Loucy (cell line): ENCODE data around the gene BPIFB4.

ENCODE experiments used
- H2AFZ ChIP-seq: fragments of 200-600 bp; sonication (generic); 2 replicates; pipeline ENCODE4 v1.6.0; 2016; ENCODE audit warnings: antibody characterized with exemption, mild to moderate bottlenecking, low read length, moderate library complexity
- H3F3A ChIP-seq: fragments of 200-600 bp; 2 replicates; pipeline ENCODE4 v1.6.0; 2016; ENCODE audit warnings: antibody characterized with exemption, low read depth, mild to moderate bottlenecking
- H3K27me3 ChIP-seq: fragments of 200-600 bp; sonication (generic); 2 replicates; pipeline ENCODE4 v1.6.1; 2014; ENCODE audit warnings: low read length, mild to moderate bottlenecking; ENCODE audit not compliant: insufficient read depth, poor library complexity, severe bottlenecking
- H3K36me3 ChIP-seq: fragments of 200-600 bp; sonication (generic); 2 replicates; pipeline ENCODE4 v1.6.1; 2016; ENCODE audit warnings: low read length; ENCODE audit not compliant: insufficient read depth
- H3K4me1 ChIP-seq: fragments of 200-600 bp; sonication (generic); 2 replicates; pipeline ENCODE4 v1.5.1; 2014; ENCODE audit warnings: low read length, mild to moderate bottlenecking; ENCODE audit not compliant: insufficient read depth, poor library complexity, severe bottlenecking
- H3K4me2 ChIP-seq: fragments of 200-600 bp; sonication (generic); 2 replicates; pipeline ENCODE4 v1.6.0; 2014; ENCODE audit warnings: antibody characterized with exemption, low read length, low read depth, mild to moderate bottlenecking; ENCODE audit not compliant: poor library complexity, severe bottlenecking
- H3K4me3 ChIP-seq: fragments of 200-600 bp; sonication (generic); 2 replicates; pipeline ENCODE4 v1.5.1; 2014; ENCODE audit warnings: low read length, mild to moderate bottlenecking, mixed read lengths; ENCODE audit not compliant: poor library complexity, severe bottlenecking
- H3K79me2 ChIP-seq: fragments of 200-600 bp; sonication (generic); 2 replicates; pipeline ENCODE4 v1.6.1; 2014; ENCODE audit warnings: low read length; ENCODE audit not compliant: insufficient read depth
- H3K9ac ChIP-seq: fragments of 200-600 bp; sonication (generic); 2 replicates; pipeline ENCODE4 v1.6.0; 2014; ENCODE audit warnings: mild to moderate bottlenecking, low read depth, low read length, moderate library complexity; ENCODE audit not compliant: poor library complexity, severe bottlenecking
- H3K9me2 ChIP-seq: fragments of 200-600 bp; sonication (generic); replicated peaks from 2 replicates; pipeline ENCODE4 v1.6.1; 2016; ENCODE audit warnings: low read depth, low read length, mixed read lengths
- H3K9me3 ChIP-seq: fragments of 200-600 bp; sonication (generic); 2 replicates; pipeline ENCODE4 v1.6.1; 2014; ENCODE audit warnings: mild to moderate bottlenecking, antibody characterized with exemption, low read length, low read depth; ENCODE audit not compliant: insufficient read depth
- H4K20me1 ChIP-seq: fragments of 200-600 bp; sonication (generic); 2 replicates; pipeline ENCODE4 v1.6.0; 2014; ENCODE audit warnings: antibody characterized with exemption, low read length, mild to moderate bottlenecking; ENCODE audit not compliant: insufficient read depth, poor library complexity, severe bottlenecking
- EZH2phosphoT487 ChIP-seq: fragments of 200-600 bp; IDR thresholded peaks from 2 replicates; pipeline ENCODE4 v1.6.1; 2018; ENCODE audit warnings: antibody characterized with exemption, mild to moderate bottlenecking, moderate library complexity, borderline replicate concordance
- TF ChIP-seq, protein P1 (sequence below): fragments of 200-600 bp; sonication (generic); conservative IDR thresholded peaks from 2 replicates; pipeline ENCODE4 v1.5.1; 2014; ENCODE audit warnings: mild to moderate bottlenecking, antibody characterized with exemption, low read length

Gene BPIFB4

DNA sequence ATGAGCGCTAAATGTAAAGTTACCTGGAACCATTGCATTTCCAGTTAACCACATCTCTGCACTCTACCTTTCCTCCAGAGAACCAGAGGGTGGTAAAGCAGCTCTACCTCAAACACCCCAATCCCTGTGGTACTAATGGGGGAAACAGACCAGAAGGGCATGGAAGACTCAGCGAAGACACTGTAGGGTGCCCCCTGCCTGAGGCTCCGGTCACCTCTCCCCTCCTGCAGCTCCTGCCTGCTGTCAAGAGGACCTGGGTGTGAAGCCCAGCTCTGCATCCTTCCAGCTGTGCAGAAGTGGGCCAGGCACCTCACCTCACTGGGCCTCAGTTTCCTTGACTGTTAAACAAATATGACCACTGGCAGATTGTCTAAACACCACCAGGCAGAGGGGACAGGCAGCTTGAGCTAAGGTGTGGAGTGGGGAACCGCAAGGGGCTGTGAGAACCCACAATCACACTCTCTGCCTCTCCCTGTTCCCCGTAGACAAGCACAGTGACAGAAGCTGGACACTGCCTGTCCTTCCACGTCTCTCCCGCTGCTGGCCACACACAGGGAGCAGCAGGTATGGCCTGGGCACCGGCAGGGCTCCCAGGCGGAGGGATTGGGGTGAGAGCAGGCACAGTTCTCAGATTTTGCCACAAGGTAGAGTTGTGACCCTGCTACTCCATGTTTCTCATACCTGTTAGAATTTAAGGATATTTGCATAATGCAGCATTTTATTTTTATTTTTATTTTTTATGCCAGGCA, 79.4 kb downstream of the BPIFB4 start:
- Histone ChIP-seq H3K27me3 (no peaks in the 10 kb centered on the region), H3K9me2 (no peaks in the 10 kb centered on the region), H3K4me2 (no peak overlapping the region)

GRCh38 chr20:33159713-33160112, 80.3 kb downstream of the BPIFB4 start:
- TF ChIP-seq, protein P1, sequence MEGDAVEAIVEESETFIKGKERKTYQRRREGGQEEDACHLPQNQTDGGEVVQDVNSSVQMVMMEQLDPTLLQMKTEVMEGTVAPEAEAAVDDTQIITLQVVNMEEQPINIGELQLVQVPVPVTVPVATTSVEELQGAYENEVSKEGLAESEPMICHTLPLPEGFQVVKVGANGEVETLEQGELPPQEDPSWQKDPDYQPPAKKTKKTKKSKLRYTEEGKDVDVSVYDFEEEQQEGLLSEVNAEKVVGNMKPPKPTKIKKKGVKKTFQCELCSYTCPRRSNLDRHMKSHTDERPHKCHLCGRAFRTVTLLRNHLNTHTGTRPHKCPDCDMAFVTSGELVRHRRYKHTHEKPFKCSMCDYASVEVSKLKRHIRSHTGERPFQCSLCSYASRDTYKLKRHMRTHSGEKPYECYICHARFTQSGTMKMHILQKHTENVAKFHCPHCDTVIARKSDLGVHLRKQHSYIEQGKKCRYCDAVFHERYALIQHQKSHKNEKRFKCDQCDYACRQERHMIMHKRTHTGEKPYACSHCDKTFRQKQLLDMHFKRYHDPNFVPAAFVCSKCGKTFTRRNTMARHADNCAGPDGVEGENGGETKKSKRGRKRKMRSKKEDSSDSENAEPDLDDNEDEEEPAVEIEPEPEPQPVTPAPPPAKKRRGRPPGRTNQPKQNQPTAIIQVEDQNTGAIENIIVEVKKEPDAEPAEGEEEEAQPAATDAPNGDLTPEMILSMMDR: no peak
- TF ChIP-seq EZH2phosphoT487: no peak
- no peak overlapping the region for H2AFZ ChIP-seq
- H4K20me1 ChIP-seq: no peaks in the 10 kb centered on the region
- H3K79me2 ChIP-seq: no peaks in the 10 kb centered on the region
- no peaks in the 10 kb centered on the region for H3K4me1 ChIP-seq
- no peaks in the 10 kb centered on the region for H3K9me3 ChIP-seq
- no peaks in the 10 kb centered on the region for H3K27me3 ChIP-seq
- no peak overlapping the region for H3K9ac ChIP-seq
- H3K9me2 ChIP-seq: no peaks in the 10 kb centered on the region
- H3K4me3 ChIP-seq: no peak overlapping the region
- no peaks in the 10 kb centered on the region for H3F3A ChIP-seq
- H3K4me2 ChIP-seq: no peak overlapping the region
- H3K36me3 ChIP-seq: no peaks in the 10 kb centered on the region

More for the DNA sequence above, 79.4 kb downstream of the BPIFB4 start:
- no peak overlapping the region for H3K4me3 ChIP-seq
- no peaks in the 10 kb centered on the region for H3F3A ChIP-seq
- H3K4me1 ChIP-seq: no peaks in the 10 kb centered on the region
- no peaks in the 10 kb centered on the region for H3K9me3 ChIP-seq
- H3K36me3 ChIP-seq: no peaks in the 10 kb centered on the region
- no peak overlapping the region for H2AFZ ChIP-seq
- no peak for TF ChIP-seq EZH2phosphoT487
- TF ChIP-seq, protein P1: no peak
- H3K79me2 ChIP-seq: no peaks in the 10 kb centered on the region
- H4K20me1 ChIP-seq: no peaks in the 10 kb centered on the region
- no peak overlapping the region for H3K9ac ChIP-seq

- Histone ChIP-seq H3K36me3 (no peaks in the 10 kb centered on the region), H3K4me1 (no peaks in the 10 kb centered on the region), H3K79me2 (no peaks in the 10 kb centered on the region), H3F3A (no peaks in the 10 kb centered on the region), H3K9me3 (no peaks in the 10 kb centered on the region), H3K27me3 (no peaks in the 10 kb centered on the region), H3K9me2 (no peaks in the 10 kb centered on the region), H3K9ac (no peak overlapping the region), H3K4me2 (no peak overlapping the region), H2AFZ (no peak overlapping the region), H4K20me1 (no peaks in the 10 kb centered on the region), H3K4me3 (no peak overlapping the region)
- TF ChIP-seq, protein P1: no peak
- no peak for TF ChIP-seq EZH2phosphoT487
Measured at GRCh38 chr20:33160681-33161080, 81.2 kb downstream of the BPIFB4 start.
